Hepatic stellate cell (primary cell): ENCODE measurements around the gene TNFRSF4.
A peak's percentile ranks its signal among the peaks of the same experiment; 100 is the strongest.
"Not testable (repeated sequence)": the region's sequence is repeated elsewhere in the genome, so short reads cannot be mapped to it uniquely, and the experiment has no call there.

Experiments
- DNase-seq: peaks from one replicate; pipeline ENCODE4 v3.0.0; 2011; ENCODE audit warnings: low spot score

TNFRSF4 gene

GRCh38 chr1:1202831-1203560 lies 11.0 kb downstream of the TNFRSF4 start:
- DNase-seq, result no peak

- DNase-seq, result peak; percentile 65
Observed at GRCh38 chr1:1200876-1201810, 12.8 kb downstream of the TNFRSF4 start.

DNA sequence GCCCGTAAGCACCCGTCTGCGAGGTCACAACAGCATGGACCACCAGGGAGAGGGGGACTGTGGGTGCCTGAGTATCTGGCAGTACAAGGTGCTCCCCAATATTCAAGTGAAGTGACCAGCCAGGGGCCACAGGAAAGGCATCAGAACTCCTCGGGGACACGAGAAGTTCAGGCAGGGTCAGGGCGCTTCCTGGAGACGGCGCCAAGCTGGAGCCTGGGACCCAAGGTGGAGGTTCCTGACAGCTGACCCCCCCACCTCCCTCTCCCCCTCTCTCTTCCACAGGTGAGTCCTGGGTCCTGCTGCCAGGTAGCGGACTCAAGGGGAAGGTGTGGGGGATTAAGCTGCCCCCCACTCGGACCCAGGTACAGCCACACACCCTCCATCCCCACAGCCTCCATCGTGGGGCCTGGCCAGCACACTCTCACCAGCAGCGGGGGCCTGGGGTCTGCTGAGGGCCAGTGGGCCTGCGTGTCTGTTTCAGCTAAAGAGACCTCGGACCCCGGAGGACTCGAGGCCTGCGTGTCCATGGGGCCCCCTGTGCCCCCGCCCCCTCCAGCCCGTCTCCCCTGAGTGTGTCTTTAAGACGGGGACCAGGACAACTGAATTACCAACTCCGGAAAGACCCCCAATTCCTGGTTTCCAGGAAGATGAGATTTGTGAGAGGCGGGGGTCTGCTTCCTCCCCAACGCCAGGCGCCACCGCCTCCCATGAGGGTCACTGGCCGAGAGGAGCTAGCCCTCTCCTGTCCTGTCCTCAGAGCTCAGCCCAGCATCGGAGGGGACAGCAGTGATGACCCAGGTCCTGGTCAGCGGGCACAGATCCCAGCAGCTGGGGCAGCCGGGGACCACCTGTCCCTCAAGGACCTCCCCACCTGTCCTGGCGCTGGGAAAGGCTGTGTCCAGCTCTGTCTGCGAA lies 13.7 kb downstream of the TNFRSF4 start:
- DNase-seq, result no peak

DNA sequence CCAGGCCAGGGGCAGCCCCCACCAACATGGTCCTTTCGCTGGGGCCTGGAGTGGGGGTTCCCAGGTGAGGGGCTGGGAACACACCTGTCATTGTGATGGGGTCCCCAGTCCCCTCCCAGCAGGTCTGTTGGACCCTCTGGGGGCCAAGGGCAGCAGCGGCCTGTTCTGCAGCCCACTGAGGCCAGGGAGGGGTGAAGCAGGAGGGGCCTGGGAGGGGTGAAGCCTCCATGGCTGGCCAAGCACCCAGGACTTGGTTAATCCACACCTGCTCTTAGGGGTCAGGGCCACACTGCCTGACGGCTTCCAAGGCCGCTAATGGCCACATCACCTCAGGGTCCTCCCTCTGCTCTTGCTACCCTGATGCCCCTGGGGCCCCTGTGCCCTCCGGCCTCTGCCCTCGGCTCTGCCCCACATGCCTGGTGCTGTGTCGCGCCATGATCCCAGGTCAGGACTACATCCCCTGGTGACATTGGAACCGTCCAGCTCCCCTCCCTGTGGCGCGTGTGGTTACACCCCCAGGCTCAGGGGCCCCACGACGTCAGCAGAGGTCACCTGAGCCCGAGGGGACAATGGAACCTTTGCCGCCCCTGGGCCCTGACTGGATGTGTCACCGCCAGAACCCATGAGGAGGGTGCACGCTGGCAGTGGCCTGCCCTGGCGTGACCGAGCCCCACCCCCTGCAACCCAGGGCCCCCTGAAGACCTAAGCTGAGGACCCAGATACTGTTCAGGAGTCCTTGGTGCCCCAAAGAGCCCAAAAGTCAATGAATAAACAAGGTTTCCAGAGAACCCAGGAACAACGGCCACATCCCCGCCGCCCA lies 14.6 kb downstream of the TNFRSF4 start:
- no peak for DNase-seq

- no peak for DNase-seq
Observed at GRCh38 chr1:1198423-1199140, 15.4 kb downstream of the TNFRSF4 start.

DNA sequence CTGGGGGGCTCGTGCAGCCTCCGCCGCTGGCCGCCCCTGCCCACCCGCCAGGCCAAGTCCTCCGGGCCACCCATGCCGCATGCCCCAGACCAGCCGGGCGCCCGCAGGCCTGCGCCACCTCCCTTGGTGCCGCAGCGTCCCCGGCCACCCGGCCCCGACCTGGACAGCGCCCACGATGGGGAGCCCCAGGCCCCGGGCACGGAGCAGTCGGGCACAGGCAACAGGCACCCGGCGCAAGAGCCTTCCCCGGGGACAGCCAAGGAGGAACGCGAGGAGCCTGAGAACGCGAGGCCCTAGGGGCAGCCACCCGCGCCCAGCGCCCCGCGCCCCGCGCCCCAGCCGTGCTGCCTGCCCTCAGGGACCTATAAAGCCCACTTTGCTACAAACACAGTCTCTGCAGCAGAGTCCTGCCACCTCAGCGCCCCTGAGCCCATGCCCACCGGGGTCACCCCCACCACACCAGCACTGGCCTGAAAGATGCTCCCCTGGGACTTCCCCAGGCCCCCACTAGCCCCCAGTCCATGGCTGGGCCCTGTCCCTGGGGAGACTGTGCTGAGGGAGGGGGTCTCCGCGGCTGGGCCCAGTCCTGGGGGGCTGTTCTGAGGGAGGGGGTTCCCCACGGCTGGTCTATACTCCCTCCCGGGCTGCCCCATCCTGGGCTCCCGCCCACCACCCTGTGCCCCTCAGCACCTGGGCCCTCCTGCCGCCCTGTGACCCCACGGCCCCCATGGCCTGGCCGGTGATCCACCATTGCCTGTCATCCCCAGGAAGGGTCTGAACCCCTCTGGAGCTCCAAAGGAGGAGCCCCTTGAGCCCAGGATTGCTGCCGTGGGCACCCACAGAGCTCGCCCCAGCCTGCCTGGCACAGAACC lies 16.2 kb downstream of the TNFRSF4 start:
- DNase-seq, result no peak

DNA sequence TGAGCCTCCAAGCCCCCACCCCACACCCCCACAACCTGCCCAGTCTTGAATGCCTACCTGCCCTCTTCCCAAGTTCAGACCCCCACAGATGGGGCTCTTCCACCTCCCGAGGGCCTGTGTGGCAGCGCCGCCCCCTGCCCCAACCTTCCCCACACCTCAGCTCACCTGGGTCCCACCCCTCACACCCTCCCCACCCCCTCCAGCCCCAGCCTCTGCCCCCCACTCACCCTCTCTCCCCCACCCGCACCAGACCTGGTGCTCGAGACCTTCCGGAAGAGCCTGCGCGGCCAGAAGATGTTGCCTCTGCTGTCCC lies 16.8 kb downstream of the TNFRSF4 start:
- DNase-seq, result no peak

GRCh38 chr1:1196431-1197187 lies 17.3 kb downstream of the TNFRSF4 start:
- DNase-seq, result no peak

- DNase-seq, result not testable (repeated sequence)
Observed at GRCh38 chr1:1195726-1196125, 18.2 kb downstream of the TNFRSF4 start.

DNA sequence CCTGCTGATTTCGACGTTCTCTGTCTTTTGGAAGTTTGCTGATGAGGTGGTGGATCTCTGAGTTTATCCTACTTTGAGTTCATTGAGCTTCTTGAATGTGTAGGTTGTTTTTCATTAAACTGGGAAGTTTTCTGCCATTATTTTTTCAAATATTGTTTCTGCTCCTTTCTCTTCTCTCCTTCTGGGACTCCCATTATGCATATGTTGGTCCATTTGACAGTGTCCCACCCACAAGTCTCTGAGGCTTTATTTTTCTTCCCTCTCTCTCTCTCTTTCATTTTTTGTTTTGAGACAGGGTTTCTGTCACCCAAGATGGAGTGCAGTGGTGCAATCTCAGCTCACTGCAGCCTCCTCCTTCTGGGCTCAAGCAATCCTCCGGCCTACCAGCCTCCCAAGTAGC lies 19.2 kb downstream of the TNFRSF4 start:
- DNase-seq, result no peak

DNA sequence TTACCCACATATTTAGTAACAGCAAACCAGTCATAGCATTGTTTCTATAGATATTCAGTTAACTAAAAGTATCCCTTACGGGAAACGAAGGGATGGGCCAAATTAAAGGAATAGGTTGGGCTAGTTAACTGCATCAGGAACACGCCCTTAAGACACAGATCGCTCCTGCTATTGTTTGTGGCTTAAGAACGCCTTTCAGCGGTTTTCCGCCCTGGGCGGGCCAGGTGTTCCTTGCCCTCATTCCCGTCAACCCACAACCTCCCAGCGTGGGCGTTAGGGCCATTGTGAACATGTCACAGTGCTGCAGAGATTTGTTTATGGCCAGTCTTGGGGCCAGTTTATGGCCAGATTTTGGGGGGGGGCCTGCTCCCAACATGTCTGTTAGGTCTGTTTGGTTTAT lies 22.2 kb downstream of the TNFRSF4 start:
- DNase-seq, result no peak

- no peak for DNase-seq
Observed at GRCh38 chr1:1189111-1189510, 24.8 kb downstream of the TNFRSF4 start.

DNA sequence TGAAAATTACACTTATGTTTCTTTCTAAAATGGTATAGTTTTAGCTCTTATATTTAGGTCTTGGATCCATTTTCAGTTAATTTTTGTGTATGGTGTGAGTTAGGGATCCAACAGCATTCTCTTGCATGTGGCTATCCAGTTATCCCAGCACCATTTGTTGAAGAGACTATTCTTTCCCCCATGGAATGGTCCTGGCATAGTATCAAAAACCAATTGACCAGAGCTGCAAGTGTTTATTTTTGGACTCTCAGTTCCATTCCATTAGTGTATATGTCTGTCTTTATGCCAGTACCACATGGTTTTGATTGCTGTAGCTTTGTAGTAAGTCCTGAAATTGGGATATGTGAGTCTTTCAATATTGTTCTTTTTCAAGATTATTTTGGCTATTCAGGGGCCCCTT lies 26.0 kb downstream of the TNFRSF4 start:
- no peak for DNase-seq

- DNase-seq, result no peak
Observed at GRCh38 chr1:1185101-1185765, 28.7 kb downstream of the TNFRSF4 start.

GRCh38 chr1:1183833-1184775 lies 29.8 kb downstream of the TNFRSF4 start:
- no peak for DNase-seq

- DNase-seq, result no peak
Observed at GRCh38 chr1:1183221-1183747, 30.7 kb downstream of the TNFRSF4 start.
